GM23338 (cell line): ENCODE measurements around the gene KCNJ6. TPM values are rescaled to one million over a fixed set of nuclear protein-coding genes. Genes with fewer than 3 reads are reported as not detected.

Source experiments
- ATAC-seq: fragments of 200-7000 bp; cut with Tn5 transposase; 3 replicates; pipeline ENCODE4 v1.9.1; 2020
- DNase-seq: peaks from one replicate; pipeline ENCODE4 v3.0.0-alpha.2; 2015; ENCODE audit warnings: low spot score
- H2AFZ ChIP-seq: fragments of 200-600 bp; sonication (generic); 2 replicates; pipeline ENCODE4 v1.8.0; 2016; ENCODE audit warnings: antibody characterized with exemption, mild to moderate bottlenecking, moderate library complexity
- H3F3A ChIP-seq: fragments of 200-600 bp; sonication (generic); replicated peaks from 2 replicates; pipeline ENCODE4 v1.8.0; 2017; ENCODE audit warnings: antibody characterized with exemption, mixed run types, low read depth
- H3K27ac ChIP-seq: fragments of 200-600 bp; sonication (generic); 2 replicates; pipeline ENCODE4 v1.6.1; 2016; ENCODE audit warnings: low read depth
- H3K27me3 ChIP-seq: fragments of 200-600 bp; sonication (generic); 2 replicates; pipeline ENCODE4 v1.8.0; 2016; ENCODE audit warnings: mild to moderate bottlenecking, mixed run types, moderate library complexity; ENCODE audit not compliant: insufficient read depth
- H3K36me3 ChIP-seq: fragments of 200-600 bp; sonication (generic); 2 replicates; pipeline ENCODE4 v1.8.0; 2016; ENCODE audit warnings: mild to moderate bottlenecking; ENCODE audit not compliant: insufficient read depth
- H3K4me1 ChIP-seq: fragments of 200-600 bp; sonication (generic); 2 replicates; pipeline ENCODE4 v1.8.0; 2016; ENCODE audit warnings: mild to moderate bottlenecking, moderate library complexity; ENCODE audit not compliant: insufficient read depth
- H3K4me2 ChIP-seq: fragments of 200-600 bp; sonication (generic); 2 replicates; pipeline ENCODE4 v1.7.1; 2017; ENCODE audit warnings: mixed run types
- H3K4me3 ChIP-seq: fragments of 200-600 bp; sonication (generic); 2 replicates; pipeline ENCODE4 v1.6.1; 2016; ENCODE audit warnings: mixed run types
- H3K79me2 ChIP-seq: fragments of 200-600 bp; sonication (generic); replicated peaks from 2 replicates; pipeline ENCODE4 v1.8.0; 2017; ENCODE audit warnings: mild to moderate bottlenecking; ENCODE audit not compliant: insufficient read depth
- H3K9me2 ChIP-seq: fragments of 200-600 bp; sonication (generic); 2 replicates; pipeline ENCODE4 v1.8.0; 2017; ENCODE audit not compliant: insufficient read depth
- H4K20me1 ChIP-seq: fragments of 200-600 bp; sonication (generic); replicated peaks from 2 replicates; pipeline ENCODE4 v1.8.0; 2017; ENCODE audit warnings: mild to moderate bottlenecking; ENCODE audit not compliant: insufficient read depth
- H3K27ac Mint-ChIP-seq: 2 replicates; pipeline ENCODE4 v1.8.0; 2020; ENCODE audit warnings: inconsistent platforms, mild to moderate bottlenecking, moderate library complexity, mixed read lengths
- H3K27me3 Mint-ChIP-seq: 3 replicates; pipeline ENCODE4 v1.8.0; 2022; ENCODE audit warnings: low read depth, mild to moderate bottlenecking, moderate library complexity, mixed read lengths, inconsistent platforms; ENCODE audit not compliant: insufficient read depth, poor library complexity
- H3K36me3 Mint-ChIP-seq: 3 replicates; pipeline ENCODE4 v1.8.0; 2021; ENCODE audit warnings: low read depth, mild to moderate bottlenecking, inconsistent platforms, moderate library complexity, mixed read lengths
- H3K4me1 Mint-ChIP-seq: 3 replicates; pipeline ENCODE4 v1.8.0; 2020; ENCODE audit warnings: mild to moderate bottlenecking, inconsistent platforms, mixed read lengths
- H3K4me3 Mint-ChIP-seq: 3 replicates; pipeline ENCODE4 v1.8.0; 2021; ENCODE audit warnings: moderate library complexity, mild to moderate bottlenecking, inconsistent platforms, mixed read lengths
- H3K9me3 Mint-ChIP-seq: 3 replicates; pipeline ENCODE4 v1.8.0; 2020; ENCODE audit warnings: moderate library complexity, mild to moderate bottlenecking, inconsistent platforms, mixed read lengths
- CREB1 ChIP-seq: fragments of 250-450 bp; sonication (Bioruptor Pico); IDR thresholded peaks from 2 replicates; pipeline ENCODE4 v1.5.0; 2020; ENCODE audit warnings: low read depth, mild to moderate bottlenecking, moderate library complexity
- ETS1 ChIP-seq: IDR thresholded peaks from 2 replicates; pipeline ENCODE4 v1.6.1; 2016; ENCODE audit warnings: antibody characterized with exemption
- REST ChIP-seq: IDR thresholded peaks from one replicate; pipeline ENCODE4 v1.6.1; 2018; ENCODE audit warnings: antibody characterized with exemption; ENCODE audit not compliant: unreplicated experiment
- STAT1 ChIP-seq: IDR thresholded peaks from one replicate; pipeline ENCODE4 v1.6.1; 2016; ENCODE audit warnings: antibody characterized with exemption; ENCODE audit not compliant: unreplicated experiment
- ZNF114 ChIP-seq: fragments of 250-450 bp; sonication (Bioruptor Pico); IDR thresholded peaks from 2 replicates; pipeline ENCODE4 v1.5.0; 2020; ENCODE audit warnings: mild to moderate bottlenecking, moderate library complexity
- ZNF462 ChIP-seq: fragments of 250-450 bp; sonication (Bioruptor Pico); IDR thresholded peaks from 2 replicates; pipeline ENCODE4 v1.5.0; 2020; ENCODE audit warnings: mild to moderate bottlenecking, moderate library complexity
- polyA plus RNA-seq: library from polyadenylated mRNA; unstranded; fragments of >200 nt; fragmentation: Nextera tagmentation; extraction: Ambion mirVana; gene quantifications from 2 replicates; pipeline ENCODE4 v1.2.1, GENCODE V29; 2016
- total RNA-seq: library from RNA; depleted of rRNA; stranded (reverse); fragments of >200 nt; shearing (Covaris generic); gene quantifications from 2 replicates; pipeline ENCODE4 v1.2.3, GENCODE V29; 2014

The KCNJ6 gene
- total and polyA plus RNA-seq, 2 experiments from 2014 or later: 0.48 to 0.52 TPM

- TF ChIP-seq ZNF462 (CRISPR knock-in tag) (no peak), ETS1 (no peak), REST (no peak), ZNF114 (CRISPR knock-in tag) (no peak)
Observed at GRCh38 chr21:37704751-37705150, 211.5 kb downstream of the KCNJ6 start (continued).

- no peak overlapping the region for H3K27ac ChIP-seq
- H3K27ac Mint-ChIP-seq: no peak overlapping the region
- H3K27me3 Mint-ChIP-seq: no peaks in the 10 kb centered on the region
- peaks cover under 1% of the 10 kb centered on the region; the same call in 1 of the 3 replicates for H3K9me3 Mint-ChIP-seq
- H3K4me3 ChIP-seq: no peak overlapping the region
- H3F3A ChIP-seq: no peaks in the 10 kb centered on the region
- no peaks in the 10 kb centered on the region for H3K36me3 Mint-ChIP-seq
- H2AFZ ChIP-seq: no peak overlapping the region
- peaks cover 23% of the 10 kb centered on the region; the same call in 1 of the 2 replicates for H3K9me2 ChIP-seq
- H3K27me3 ChIP-seq: no peaks in the 10 kb centered on the region
- no peak for ATAC-seq
- no peaks in the 10 kb centered on the region for H3K36me3 ChIP-seq
- H3K79me2 ChIP-seq: no peaks in the 10 kb centered on the region
- no peaks in the 10 kb centered on the region for H4K20me1 ChIP-seq
- no peak overlapping the region for H3K4me3 Mint-ChIP-seq
- DNase-seq: no peak
- H3K4me1 ChIP-seq: no peaks in the 10 kb centered on the region
- H3K4me2 ChIP-seq: no peak overlapping the region
- no peaks in the 10 kb centered on the region for H3K4me1 Mint-ChIP-seq
- TF ChIP-seq ETS1: no peak
- TF ChIP-seq STAT1: no peak
- no peak for TF ChIP-seq REST
- TF ChIP-seq CREB1 (CRISPR knock-in tag): no peak
Observed at GRCh38 chr21:37702241-37702640, 214.0 kb downstream of the KCNJ6 start.
